A673 (cell line): ENCODE data around the gene TRIM29.

Experiments used
- EZH2 ChIP-seq: fragments of 200-600 bp; sonication (generic); IDR thresholded peaks from 2 replicates; pipeline ENCODE4 v1.6.1; 2017; ENCODE audit warnings: borderline replicate concordance, low read depth, mild to moderate bottlenecking, mixed read lengths, antibody characterized with exemption, low read length; ENCODE audit not compliant: poor library complexity, severe bottlenecking
- TF ChIP-seq, protein P1 (sequence below): fragments of 300-800, 200-600 bp; sonication (generic); conservative IDR thresholded peaks from 2 replicates; pipeline ENCODE4 v1.5.1; 2017; ENCODE audit warnings: low read depth, mild to moderate bottlenecking, antibody characterized with exemption, low read length, moderate library complexity, mixed read lengths

DNA sequence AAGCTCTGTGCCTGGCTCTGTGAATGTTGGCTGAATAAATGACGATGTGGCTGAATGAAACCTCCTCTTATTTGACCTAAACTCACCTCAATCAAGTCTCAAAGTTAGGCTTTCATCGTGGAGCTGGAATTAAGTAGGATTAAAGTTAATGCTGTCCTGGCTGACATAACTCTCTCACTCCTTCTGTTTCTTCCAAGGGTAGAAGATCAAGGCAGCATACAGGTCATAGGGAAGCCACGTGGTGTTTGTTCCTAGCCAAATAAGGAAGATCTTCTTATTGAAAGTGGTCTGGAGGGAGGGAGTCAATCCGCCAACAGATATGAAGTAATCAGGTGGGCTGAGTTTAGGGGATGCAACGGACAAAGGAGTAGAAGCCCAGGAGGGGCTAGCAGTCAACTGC, 59.5 kb downstream of the TRIM29 start:
- TF ChIP-seq, protein P1, sequence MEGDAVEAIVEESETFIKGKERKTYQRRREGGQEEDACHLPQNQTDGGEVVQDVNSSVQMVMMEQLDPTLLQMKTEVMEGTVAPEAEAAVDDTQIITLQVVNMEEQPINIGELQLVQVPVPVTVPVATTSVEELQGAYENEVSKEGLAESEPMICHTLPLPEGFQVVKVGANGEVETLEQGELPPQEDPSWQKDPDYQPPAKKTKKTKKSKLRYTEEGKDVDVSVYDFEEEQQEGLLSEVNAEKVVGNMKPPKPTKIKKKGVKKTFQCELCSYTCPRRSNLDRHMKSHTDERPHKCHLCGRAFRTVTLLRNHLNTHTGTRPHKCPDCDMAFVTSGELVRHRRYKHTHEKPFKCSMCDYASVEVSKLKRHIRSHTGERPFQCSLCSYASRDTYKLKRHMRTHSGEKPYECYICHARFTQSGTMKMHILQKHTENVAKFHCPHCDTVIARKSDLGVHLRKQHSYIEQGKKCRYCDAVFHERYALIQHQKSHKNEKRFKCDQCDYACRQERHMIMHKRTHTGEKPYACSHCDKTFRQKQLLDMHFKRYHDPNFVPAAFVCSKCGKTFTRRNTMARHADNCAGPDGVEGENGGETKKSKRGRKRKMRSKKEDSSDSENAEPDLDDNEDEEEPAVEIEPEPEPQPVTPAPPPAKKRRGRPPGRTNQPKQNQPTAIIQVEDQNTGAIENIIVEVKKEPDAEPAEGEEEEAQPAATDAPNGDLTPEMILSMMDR: no peak
- no peak for TF ChIP-seq EZH2
